ENCODE measurements around the gene OR4E1. TPM values are rescaled to one million over a fixed set of nuclear protein-coding genes. Genes with fewer than 3 reads are reported as not detected.

The OR4E1 gene
- total RNA-seq, 1 experiment from 2014 or later = not detected

GRCh38 chr14:21714318-21714929 lies 40.8 kb upstream of the OR4E1 start:
- H3K27me3 ChIP-seq (ENCODE audit: low read length) = peaks cover 33% of the 10 kb centered on the region; the same call in 1 of the 2 replicates
- intact Hi-C loops (cut with micrococcal nuclease) = no loop called here
- H2AFZ ChIP-seq (ENCODE audit: low read length) = no peak overlapping the region
- no peak overlapping the region for H3K4me2 ChIP-seq (ENCODE audit: low read length)
- no peaks in the 10 kb centered on the region for H3K9me3 ChIP-seq (ENCODE audit: low read length)
- no peak overlapping the region for H3K9ac ChIP-seq (ENCODE audit: low read length)
- TF ChIP-seq EZH2phosphoT487 (IDR thresholded peaks at IDR 0.05; ENCODE audit: borderline replicate concordance, low read length) (no peak), EZH2 (IDR thresholded peaks at IDR 0.05; ENCODE audit: low read length, unreplicated experiment) (no peak), CTCF (conservative IDR thresholded peaks at IDR 0.05; ENCODE audit: low read depth, low read length) (no peak)
- DNase-seq (no peak), ATAC-seq (no peak)
- H4K20me1 ChIP-seq (ENCODE audit: low read length) = no peaks in the 10 kb centered on the region
- no peaks in the 10 kb centered on the region for H3F3A ChIP-seq (ENCODE audit: low read length, unreplicated experiment)
- no peak overlapping the region for H3K4me3 ChIP-seq (ENCODE audit: low read length)
- no peaks in the 10 kb centered on the region for H3K4me1 ChIP-seq (ENCODE audit: insufficient read depth, low read length)
- H3K9me2 ChIP-seq (replicated peaks; ENCODE audit: low read length) = no peaks in the 10 kb centered on the region
- BruUV-seq (replicated peaks) = no TSS peak
- H3K36me3 ChIP-seq (ENCODE audit: low read depth, low read length) = no peaks in the 10 kb centered on the region
- H3K79me2 ChIP-seq (ENCODE audit: low read length) = no peaks in the 10 kb centered on the region
- ChIA-PET CTCF (no interaction called here), POLR2A (ENCODE audit: unreplicated experiment) (no interaction called here)
- no peak overlapping the region for H3K27ac ChIP-seq (ENCODE audit: low read length)

GRCh38 chr14:21712036-21712435 lies 38.4 kb upstream of the OR4E1 start:
- no peak overlapping the region for H3K27ac ChIP-seq (ENCODE audit: low read length)
- peaks cover 14% of the 10 kb centered on the region; the same call in 1 of the 2 replicates for H3K27me3 ChIP-seq (ENCODE audit: low read length)
- no peak overlapping the region for H2AFZ ChIP-seq (ENCODE audit: low read length)
- no peaks in the 10 kb centered on the region for H3K79me2 ChIP-seq (ENCODE audit: low read length)
- no peak overlapping the region for H3K4me2 ChIP-seq (ENCODE audit: low read length)
- ATAC-seq (no peak), DNase-seq (no peak)
- H3K9ac ChIP-seq (ENCODE audit: low read length) = no peak overlapping the region
- H3F3A ChIP-seq (ENCODE audit: low read length, unreplicated experiment) = no peaks in the 10 kb centered on the region
- H3K9me2 ChIP-seq (replicated peaks; ENCODE audit: low read length) = no peaks in the 10 kb centered on the region
- POLR2A ChIA-PET (ENCODE audit: unreplicated experiment) = no interaction called here
- BruUV-seq (replicated peaks) = no TSS peak
- no peak overlapping the region for H3K4me3 ChIP-seq (ENCODE audit: low read length)
- H3K36me3 ChIP-seq (ENCODE audit: low read depth, low read length) = no peaks in the 10 kb centered on the region
- no peak for TF ChIP-seq CTCF (conservative IDR thresholded peaks at IDR 0.05; ENCODE audit: low read depth, low read length)
- no peak for TF ChIP-seq EZH2 (IDR thresholded peaks at IDR 0.05; ENCODE audit: low read length, unreplicated experiment)
- TF ChIP-seq EZH2phosphoT487 (IDR thresholded peaks at IDR 0.05; ENCODE audit: borderline replicate concordance, low read length) = no peak
- H3K4me1 ChIP-seq (ENCODE audit: insufficient read depth, low read length) = no peaks in the 10 kb centered on the region
- H3K9me3 ChIP-seq (ENCODE audit: low read length) = no peaks in the 10 kb centered on the region
- no peaks in the 10 kb centered on the region for H4K20me1 ChIP-seq (ENCODE audit: low read length)
- intact Hi-C loops (cut with micrococcal nuclease) = no loop called here
- CTCF ChIA-PET = no interaction called here

- no peaks in the 10 kb centered on the region for H3K36me3 ChIP-seq (ENCODE audit: low read depth, low read length)
- CTCF ChIA-PET = no interaction called here
- H3K27me3 ChIP-seq (ENCODE audit: low read length) = peaks cover 8% of the 10 kb centered on the region; the same call in 1 of the 2 replicates
- H3K9ac ChIP-seq (ENCODE audit: low read length) = no peak overlapping the region
- no peaks in the 10 kb centered on the region for H4K20me1 ChIP-seq (ENCODE audit: low read length)
- no peaks in the 10 kb centered on the region for H3K9me2 ChIP-seq (replicated peaks; ENCODE audit: low read length)
- no peaks in the 10 kb centered on the region for H3K9me3 ChIP-seq (ENCODE audit: low read length)
- H2AFZ ChIP-seq (ENCODE audit: low read length) = no peak overlapping the region
- H3K79me2 ChIP-seq (ENCODE audit: low read length) = no peaks in the 10 kb centered on the region
- intact Hi-C loops (cut with micrococcal nuclease) = no loop called here
- ATAC-seq (peak; percentile 74), DNase-seq (peak; percentile 60)
- POLR2A ChIA-PET (ENCODE audit: unreplicated experiment) = no interaction called here
- no peak overlapping the region for H3K4me3 ChIP-seq (ENCODE audit: low read length)
- no peaks in the 10 kb centered on the region for H3F3A ChIP-seq (ENCODE audit: low read length, unreplicated experiment)
- H3K4me1 ChIP-seq (ENCODE audit: insufficient read depth, low read length) = no peaks in the 10 kb centered on the region
- no peak for TF ChIP-seq EZH2 (IDR thresholded peaks at IDR 0.05; ENCODE audit: low read length, unreplicated experiment)
- TF ChIP-seq CTCF (conservative IDR thresholded peaks at IDR 0.05; ENCODE audit: low read depth, low read length) = peak; percentile 85
- no peak for TF ChIP-seq EZH2phosphoT487 (IDR thresholded peaks at IDR 0.05; ENCODE audit: borderline replicate concordance, low read length)
- BruUV-seq (replicated peaks) = no TSS peak
- H3K4me2 ChIP-seq (ENCODE audit: low read length) = no peak overlapping the region
- H3K27ac ChIP-seq (ENCODE audit: low read length) = no peak overlapping the region
These were observed 37.8 kb upstream of the OR4E1 start for GRCh38 chr14:21711360-21711961.

Data from PC-3 (cell line).